NCI-H82 (cell line): ENCODE measurements around the gene ATP6AP1.
"Not testable (repeated sequence)": the region's sequence is repeated elsewhere in the genome, so short reads cannot be mapped to it uniquely, and the experiment has no call there.

Source experiments
- DNase-seq: peaks from one replicate; lab custom pipeline; 2025; lab: John Stamatoyannopoulos, UW

ATP6AP1 gene

DNA sequence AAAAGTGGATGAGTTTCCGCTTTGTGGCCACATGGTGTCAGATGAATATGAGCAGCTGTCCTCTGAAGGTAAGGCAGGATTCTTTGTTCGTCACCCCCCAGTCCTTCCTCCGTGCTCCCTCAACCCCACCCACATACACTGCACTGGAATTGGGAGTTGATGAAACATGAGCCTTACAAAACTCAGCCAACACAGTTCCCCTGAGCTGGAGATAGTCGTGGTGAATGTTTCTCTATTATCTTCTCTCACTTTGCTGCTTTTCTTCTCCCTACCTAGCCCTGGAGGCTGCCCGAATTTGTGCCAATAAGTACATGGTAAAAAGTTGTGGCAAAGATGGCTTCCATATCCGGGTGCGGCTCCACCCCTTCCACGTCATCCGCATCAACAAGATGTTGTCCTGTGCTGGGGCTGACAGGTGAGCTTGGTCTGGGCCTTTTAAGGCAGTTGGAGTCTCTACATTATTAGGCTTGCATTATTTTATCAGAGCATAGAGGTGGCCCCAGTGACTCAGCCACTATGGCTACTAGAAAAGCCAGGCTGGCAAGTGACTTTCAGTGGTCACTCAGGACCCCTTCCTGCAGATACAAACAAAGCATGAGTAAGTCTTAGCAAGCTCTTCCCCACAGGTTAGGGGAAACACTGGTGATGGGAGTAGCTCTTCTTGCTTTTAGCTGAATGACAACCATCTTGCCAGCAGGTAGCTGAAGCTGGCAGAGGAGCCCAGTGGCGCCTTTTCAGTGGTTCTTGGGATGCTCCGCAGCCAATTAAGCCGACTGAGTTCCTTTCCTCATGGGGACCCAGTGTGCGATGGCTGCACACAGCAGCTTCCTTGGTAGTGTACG, 28.7 kb upstream of the ATP6AP1 start:
- no peak for DNase-seq

DNA sequence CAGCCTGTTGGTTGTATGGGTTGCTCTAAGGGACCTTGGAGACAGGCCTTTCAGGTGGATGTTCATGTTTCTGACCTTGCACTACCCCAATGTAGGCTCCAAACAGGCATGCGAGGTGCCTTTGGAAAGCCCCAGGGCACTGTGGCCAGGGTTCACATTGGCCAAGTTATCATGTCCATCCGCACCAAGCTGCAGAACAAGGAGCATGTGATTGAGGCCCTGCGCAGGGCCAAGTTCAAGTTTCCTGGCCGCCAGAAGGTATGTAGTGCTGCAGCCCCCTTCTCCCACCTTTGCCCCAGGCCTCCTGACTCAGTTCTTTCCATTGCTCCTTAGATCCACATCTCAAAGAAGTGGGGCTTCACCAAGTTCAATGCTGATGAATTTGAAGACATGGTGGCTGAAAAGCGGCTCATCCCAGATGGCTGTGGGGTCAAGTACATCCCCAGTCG, 28.1 kb upstream of the ATP6AP1 start:
- DNase-seq: not testable (repeated sequence)

DNA sequence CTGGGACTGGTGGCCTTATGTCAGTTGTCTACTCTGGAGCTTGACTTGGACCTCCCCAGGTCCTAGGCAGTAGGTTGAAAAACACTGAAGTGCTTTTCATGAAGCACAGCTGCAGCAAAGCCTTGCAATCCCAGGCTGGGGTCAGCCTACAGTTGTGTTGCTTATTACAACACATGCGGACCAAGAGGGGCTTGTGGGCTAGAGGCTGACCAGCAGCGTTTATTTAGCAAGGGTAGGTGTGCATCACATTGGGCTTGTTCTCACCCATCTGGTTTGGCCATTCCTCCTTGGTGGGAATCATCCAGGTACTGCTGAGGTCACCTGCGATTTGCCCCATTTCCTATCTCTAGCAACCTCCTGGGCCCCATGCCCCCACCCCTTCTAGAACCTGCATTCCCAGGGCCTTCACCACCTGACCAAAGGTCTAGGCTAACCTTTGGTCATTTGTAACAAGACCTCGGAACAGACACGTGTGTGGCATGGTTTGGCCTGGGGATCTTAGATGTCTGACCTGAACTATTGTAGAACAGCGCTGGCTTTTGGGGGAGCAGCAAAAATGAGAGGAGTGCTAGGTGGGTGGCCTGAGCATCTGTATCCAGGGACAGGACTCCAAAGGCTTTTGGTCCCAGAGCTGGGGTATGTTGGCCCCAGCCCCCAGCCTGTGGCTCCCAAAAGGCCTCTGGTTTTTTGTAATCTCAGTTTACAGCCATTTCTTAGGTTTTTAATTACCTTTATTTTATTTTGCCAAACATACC, 27.3 kb upstream of the ATP6AP1 start:
- peak; percentile 74 for DNase-seq

DNA sequence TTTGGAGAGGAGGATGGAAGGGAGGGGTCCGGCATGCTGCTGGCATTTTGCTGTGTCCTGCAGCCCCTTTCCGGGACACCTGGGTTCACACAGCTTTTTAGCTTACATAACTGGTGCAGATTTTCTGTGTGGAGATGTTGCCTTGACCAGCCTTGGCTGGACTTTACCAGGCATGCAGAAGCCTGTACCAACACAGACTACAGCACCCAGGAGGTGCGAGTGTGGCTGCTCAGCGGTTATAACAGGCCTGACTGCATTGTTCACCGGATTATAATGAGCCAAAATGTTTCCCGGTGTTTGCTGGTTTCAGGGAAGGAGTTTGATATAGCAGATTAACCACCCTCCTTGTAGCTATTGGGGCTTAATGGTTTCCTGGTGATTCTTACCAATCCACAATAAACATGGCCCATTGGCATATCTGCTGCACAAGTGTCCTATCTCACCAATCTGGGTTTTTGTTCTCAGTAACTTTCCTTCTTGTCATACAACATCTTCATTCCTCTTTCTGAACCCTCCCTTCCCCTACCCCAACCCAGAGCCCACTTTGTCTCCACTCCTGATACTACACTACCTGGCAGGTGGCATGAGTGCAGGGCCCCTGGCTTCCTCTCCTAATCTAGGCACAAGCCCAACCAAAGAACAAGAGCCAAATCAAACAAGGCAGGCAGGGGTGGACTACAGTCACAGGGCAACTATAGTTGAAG, 26.4 kb upstream of the ATP6AP1 start:
- peak; percentile 61 for DNase-seq

DNA sequence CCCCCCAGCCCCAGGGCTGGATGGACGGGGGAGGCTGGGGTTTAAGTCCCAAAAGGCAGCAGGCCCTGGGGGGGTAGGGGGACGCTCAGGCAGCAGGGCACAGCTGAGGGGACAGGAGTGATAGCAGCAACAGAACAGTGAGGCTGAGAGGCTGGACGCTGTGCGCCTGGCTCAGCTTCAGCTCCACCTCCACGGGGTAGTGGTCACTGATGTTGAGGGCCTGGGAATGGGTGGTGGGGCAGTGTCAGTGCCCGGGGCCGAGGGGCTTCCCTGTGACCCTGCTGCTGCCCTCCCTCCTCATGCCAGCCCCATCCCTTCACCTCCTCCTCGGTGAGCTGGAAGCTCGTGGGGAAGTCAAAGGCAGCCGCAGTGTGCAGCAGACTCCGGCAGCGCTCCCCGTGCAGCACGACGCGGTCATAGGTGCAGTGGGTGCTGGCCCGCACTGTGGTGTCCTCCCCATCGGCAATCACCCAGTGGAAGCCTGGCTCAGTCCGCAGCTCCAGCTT, 25.8 kb upstream of the ATP6AP1 start:
- DNase-seq: no peak

DNA sequence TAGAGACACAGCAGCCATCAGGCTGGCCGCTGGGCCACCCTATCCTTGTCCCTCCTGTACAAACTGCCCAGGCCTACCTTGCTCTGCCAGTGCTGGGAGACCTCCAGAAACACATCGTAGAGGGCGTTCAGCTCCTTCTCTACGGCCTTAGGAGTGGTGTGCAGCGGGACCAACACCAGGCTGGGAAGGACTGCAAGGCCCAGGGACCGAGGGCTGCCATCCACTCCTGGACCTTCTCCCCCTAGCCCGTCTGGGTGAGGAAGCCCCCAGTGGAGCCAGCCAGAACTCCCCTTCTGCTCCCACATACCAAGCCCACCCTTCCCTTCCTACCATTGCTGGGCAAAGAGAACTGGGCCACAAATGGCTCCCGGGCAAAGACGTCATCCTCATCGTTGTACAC, 25.3 kb upstream of the ATP6AP1 start:
- no peak for DNase-seq

DNA sequence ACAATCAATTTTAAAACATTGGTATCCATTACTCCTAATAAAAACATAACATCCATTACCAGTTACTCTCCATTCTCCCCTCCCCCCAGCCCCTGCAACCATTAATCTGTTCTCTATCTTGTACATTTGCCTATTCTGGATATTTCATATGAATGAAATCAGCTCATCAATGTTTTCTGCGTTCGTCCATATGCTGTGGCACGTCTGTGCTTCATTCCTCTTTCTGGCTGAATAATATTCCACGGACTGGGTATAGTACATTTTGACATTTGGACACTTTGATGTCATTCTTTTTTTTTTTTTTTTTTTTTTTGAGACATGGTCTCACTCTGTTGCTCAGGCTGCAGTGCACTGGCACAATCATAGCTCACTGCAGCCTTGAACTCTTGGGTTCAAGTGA, 24.6 kb upstream of the ATP6AP1 start:
- DNase-seq: no peak

DNA sequence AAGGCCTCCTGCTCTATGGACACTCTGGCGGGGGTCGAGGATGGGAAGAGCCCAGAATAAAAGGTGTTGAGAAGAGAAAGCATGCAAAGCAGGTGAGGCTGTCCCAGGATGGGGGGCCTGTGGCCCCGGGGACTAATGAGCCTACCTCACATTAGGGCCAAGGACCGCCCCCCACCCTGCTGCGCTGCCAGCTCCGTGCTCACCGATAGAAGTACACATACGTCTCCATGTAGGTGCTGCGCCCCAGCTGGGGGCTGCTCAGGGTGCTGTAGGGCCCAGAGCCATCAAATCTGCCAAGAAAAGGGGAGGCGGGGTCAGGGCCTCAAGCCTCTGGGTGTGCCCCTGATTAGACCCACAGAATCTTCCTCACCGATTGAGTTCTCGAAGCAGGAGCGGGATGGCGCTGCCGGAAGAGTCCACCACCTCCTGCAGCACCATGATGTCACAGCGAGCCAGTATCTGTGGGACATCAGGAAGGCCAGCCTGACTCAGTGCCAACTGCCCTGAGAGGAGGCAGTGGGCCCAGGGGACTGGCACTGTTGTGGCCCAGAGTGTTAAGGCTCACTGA, 23.8 kb upstream of the ATP6AP1 start:
- DNase-seq: no peak

DNA sequence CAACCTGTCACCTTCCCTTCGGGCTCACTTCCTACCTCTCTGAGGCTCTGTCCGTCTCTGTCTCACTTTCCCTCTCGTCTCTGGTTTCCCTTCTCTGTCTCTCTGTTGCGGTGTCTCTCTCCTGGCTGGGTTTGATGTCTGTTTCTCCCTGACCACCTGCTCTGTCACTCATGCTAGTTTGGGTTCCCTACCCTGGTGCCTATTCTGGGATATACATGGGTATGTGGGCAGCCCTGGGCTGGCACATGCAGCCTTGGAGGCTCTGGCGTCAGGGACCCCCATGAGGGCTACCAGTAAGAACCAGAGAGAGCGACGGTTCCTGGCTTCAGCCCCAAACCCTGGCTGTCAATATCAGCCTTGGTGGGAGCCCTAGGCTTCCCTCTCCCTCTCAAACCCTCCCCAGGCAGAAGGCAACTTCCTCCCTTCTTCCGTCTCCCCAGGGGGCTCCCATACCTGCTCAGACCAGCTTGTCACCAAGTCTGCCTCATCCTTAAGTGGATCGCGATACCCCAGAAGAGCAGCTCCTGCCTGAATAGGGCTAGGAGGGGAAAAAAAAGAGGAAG, 19.7 kb upstream of the ATP6AP1 start:
- no peak for DNase-seq

DNA sequence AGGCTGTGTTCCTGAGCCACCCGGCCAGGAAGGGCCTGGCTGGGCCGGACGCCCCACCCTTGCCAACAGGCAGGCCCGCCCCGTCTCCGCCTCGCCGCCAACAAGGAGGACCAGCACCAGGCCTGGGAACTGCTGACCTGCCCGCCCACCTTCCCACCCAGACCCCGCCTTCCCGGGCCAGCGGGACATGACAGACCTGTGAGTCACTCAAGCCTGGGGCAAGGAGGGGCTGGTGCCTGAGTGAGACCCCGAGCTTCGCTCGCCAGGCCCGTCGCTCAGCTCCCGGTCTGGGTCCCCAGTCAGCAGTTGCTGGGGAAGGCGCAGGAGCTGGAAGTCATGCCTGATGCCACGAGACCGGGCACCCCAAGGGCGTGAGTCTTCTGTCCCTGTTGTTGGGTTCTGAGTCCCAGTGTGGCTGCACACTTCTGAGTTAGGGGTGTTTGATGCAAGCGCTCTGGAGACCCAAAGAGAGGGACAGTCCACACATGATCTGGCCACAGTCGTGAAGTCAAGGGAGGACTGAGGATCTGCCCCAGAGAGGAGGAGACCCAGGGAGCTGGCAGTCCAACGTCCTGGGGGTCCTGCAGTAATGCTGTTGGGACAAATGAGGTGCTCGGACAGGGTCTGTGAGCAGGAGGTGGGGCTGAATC, 19.1 kb upstream of the ATP6AP1 start, which contains the start of gene DNASE1L1:
Gene DNASE1L1, minus strand, starts transcription at position 33 of the 650 bp plus-strand sequence. CDS start 3,686 bp downstream, outside the sequence.
- no peak for DNase-seq

DNA sequence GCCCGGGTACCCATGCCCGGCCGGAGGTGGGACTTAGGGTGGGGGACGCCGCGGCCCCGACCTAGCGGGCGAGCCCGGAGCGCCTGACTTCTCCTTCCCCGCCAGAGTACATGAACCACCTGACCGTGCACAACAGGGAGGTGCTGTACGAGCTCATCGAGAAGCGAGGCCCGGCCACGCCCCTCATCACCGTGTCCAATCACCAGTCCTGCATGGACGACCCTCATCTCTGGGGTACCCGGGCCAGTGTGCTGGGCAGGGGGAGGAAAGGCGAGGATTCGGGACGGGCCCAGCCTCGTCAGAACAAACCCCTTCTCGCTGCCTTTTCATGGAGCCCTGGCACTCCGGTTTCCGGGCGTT, 16.5 kb upstream of the ATP6AP1 start:
- peak; percentile 83 for DNase-seq

DNA sequence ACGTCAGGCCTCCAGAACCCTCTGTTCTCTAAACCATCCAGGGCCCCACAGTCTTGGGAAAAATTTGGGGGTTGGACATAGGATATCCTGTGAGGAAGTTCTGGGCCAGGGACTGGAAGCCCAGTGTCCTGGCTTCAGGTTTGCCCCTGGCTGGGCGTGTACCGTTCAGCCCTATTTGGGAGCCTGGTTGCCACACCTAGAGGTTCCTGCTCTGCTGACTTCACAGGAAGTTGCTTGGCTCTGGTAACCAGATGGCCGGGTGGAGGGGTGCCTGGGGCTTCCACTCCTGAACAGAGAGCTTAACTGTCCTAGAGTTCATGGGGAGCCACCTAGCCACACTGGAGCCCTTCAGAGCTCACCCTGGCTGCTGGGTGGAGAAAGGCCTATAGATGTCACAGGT, 16.0 kb upstream of the ATP6AP1 start:
- DNase-seq: peak; percentile 24

DNA sequence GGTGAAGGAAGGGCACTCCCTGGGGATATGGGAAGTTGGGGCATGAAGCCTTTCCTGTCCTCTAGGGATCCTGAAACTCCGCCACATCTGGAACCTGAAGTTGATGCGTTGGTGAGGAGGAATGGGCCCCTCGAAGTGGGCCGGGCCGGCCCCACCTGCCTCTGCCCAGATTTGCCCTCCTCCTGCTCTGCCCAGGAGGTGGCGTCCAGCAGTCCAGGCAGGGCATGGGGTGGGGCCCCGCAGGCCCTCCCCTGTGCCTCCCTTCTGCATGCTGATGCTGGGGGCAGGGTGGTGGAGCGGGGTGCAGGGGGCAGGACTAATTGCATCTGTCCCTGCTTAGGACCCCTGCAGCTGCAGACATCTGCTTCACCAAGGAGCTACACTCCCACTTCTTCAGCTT, 15.3 kb upstream of the ATP6AP1 start:
- no peak for DNase-seq

DNA sequence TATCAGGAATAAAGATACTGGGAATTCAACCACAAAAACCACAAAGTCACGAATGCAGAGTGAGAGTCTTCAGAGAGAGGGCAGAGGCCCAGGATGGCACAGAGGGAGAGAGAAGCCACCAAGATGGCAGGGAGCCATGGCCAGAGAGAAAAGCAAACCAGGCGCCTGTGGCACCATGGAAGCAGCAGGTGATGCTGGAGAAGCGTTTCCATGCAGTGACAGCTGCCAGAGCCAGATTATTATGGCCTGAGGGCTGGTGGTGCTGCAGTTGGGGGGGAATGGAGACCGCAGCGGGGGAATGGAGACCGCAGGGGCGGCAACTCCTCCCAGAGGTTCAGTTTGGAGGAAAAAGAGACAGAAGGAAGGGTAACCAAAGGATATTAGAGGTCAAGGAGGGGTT, 11.3 kb upstream of the ATP6AP1 start:
- DNase-seq: peak; percentile 69

DNA sequence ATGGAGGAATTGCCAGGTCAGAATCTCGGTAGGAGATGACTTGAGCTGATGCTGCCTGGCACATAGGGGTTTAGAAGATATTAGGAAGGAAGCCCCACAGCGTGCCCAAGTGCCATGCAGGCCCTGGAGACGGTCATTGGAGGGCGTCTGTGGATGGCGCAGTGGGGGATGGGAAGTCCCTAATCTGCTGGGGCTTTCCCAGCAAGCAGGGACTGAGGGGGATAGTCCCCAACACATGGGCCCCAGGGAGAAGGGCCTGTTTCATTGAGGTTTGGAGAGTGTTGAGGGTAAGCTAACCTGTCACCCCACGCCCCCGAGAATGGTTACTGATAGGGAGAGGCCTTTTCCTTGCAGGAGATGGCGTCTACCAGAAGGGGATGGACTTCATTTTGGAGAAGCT, 9.3 kb upstream of the ATP6AP1 start:
- no peak for DNase-seq

DNA sequence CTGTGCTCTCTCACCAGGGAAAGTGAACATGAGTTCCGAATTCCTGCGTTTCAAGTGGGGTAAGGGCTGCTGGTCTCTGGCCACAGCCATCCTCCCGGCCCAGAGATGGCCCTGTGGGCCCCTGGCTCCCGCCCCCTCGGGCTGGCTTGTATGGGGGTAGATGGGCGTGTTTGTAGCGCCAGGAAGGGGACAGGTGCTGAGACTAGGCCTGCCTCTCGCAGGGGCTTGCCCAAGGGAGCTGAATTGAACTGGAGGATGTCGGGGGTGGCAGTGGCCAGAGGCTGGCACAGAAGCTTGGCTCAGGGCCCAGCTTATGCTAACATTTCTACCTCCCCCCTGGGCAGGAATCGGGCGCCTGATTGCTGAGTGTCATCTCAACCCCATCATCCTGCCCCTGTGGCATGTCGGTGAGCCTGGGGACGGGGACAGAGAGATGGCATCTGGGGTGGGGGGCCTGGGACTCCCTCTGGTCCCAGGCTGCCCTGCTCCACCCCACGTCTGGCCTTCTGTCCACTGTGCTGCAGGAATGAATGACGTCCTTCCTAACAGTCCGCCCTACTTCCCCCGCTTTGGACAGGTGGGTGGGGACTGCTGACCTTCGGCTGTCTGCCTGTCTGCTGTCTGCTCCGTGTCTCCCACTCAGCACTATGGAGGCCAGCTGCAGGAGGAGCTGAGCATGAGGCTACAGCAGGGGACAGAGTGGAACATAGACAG, 8.6 kb upstream of the ATP6AP1 start:
- DNase-seq: no peak

DNA sequence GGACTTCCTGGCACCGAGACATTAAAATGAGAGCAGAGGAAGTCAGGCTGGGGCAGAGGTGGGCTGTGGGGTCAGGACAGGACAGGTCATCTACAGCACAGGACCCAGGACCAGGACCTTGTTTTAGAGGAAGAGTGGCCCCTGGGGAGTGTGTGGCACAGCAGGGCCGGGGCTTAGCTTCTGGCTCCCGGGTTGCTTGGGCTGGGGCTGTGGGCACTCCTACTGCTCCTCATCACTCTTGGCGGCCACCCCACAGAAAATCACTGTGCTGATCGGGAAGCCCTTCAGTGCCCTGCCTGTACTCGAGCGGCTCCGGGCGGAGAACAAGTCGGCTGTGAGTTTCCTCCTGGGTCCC, 8.1 kb upstream of the ATP6AP1 start:
- no peak for DNase-seq

DNA sequence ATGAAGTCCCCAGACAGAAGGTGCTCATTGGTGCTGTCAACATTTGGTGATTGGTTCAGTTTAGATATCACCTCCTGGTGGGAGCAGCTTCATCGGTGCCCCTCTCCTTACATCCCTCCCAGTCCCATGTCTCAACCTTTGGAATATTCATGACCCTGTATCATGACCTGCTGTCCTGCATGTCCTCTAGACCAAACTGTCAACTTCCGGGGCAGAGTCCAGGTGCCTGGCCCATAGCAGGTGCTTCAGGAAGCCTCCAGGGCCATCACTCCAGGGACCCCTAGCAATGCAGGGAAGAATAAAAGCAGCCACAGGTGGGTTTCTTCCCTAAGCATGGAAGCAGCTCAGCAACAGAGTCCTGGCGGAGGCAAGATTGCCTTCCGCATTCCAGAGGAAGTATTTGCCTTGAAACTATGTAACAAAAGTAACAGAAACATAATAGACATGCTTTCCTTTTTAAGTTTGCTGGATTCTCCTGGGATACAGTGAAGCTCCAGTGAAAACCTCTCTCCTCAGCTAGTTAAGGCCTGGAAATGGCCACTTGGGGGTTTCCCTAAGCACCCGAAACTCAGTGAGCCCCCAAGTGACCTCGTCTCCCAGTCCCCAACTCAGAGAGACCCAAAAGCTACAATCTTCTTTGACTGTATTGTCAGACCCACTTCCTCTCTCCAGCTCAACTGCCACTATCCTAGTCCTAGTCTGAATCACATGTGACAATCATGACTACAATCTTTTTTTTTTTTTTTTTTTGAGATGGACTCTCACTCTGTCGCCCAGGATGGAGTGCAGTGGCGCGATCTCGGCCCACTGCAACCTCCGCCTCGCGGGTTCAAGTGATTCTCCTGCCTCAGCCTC, 1.3 kb upstream of the ATP6AP1 start:
- no peak for DNase-seq

DNA sequence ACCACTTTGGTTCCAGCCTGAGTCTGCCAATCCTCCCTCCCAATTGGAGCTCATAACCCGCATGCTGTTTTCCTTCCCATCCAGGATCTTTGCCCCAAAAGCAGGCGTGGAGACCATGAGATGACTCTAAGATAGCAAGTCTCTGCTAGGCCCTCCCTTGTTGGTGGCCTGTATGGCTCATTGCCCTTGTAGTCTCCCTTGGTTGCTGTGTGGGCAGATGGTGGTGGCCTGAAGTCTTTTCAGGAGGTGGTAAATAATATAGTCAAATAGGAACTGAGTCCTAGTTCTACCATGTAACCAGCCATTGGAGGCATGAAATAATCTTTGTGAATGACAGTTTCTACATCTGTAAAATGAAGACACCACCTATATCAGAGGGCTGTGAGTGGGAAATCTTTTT, 1.2 kb downstream of the ATP6AP1 start:
- no peak for DNase-seq

DNA sequence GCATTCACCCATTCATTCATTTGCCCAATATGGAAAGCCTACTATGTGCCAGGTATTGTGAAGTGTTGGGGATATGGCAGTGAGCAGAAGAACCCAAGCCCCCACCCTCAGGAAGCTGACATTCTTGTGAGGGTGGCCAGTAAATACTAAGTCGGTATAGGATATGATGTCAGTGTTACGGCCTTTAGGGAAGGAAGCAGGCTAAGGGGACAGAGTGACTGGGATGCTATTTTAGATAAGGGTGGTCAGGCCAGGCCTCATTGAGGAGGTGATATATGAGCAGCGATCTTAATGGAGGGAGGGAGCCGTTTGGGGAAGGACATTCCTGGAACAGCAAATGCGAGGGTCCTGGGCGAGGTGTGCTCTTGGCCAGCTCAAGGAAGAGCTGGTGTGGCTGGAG, 2.0 kb downstream of the ATP6AP1 start:
- no peak for DNase-seq
